Measurements from ENCODE around the gene RGMA.

Gene RGMA

DNA sequence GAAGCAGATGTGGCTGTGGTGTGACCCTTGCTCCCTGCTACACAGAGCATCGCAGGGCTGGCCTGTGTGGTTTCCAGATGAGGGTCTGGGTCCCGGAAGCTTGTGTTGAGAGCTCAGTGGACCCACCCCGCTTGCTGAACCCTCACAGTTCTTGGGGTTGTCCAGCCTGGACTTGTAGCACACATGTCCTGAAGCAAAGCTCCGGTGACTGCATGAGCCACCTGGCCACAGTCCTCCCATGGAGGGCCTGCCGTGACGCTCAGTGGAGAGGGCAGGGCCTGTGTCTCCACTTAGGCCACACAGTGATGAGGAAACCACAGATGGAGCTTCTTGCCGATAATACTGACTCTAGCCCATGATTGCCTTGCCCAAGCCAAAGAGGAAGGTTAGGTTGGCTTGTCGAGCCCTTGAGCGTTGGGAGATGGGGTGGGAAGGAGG, 62.6 kb downstream of the RGMA start:
- no peak for DNase-seq (ENCODE audit: extremely low spot score)
- ChIA-PET CTCF (interaction anchor here (0.8 to 3.2 kb wide), 3 partner anchors 9 to 1138 kb away, joined by 3 to 11 read pairs (median 7); no protein-coding TSS in a partner anchor), POLR2A (no interaction called here)
- TF ChIP-seq, protein P1, sequence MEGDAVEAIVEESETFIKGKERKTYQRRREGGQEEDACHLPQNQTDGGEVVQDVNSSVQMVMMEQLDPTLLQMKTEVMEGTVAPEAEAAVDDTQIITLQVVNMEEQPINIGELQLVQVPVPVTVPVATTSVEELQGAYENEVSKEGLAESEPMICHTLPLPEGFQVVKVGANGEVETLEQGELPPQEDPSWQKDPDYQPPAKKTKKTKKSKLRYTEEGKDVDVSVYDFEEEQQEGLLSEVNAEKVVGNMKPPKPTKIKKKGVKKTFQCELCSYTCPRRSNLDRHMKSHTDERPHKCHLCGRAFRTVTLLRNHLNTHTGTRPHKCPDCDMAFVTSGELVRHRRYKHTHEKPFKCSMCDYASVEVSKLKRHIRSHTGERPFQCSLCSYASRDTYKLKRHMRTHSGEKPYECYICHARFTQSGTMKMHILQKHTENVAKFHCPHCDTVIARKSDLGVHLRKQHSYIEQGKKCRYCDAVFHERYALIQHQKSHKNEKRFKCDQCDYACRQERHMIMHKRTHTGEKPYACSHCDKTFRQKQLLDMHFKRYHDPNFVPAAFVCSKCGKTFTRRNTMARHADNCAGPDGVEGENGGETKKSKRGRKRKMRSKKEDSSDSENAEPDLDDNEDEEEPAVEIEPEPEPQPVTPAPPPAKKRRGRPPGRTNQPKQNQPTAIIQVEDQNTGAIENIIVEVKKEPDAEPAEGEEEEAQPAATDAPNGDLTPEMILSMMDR (IDR thresholded peaks at IDR 0.05; ENCODE audit: control extremely low read depth, extremely low read depth, low read depth, missing control alignments) = no peak

DNA sequence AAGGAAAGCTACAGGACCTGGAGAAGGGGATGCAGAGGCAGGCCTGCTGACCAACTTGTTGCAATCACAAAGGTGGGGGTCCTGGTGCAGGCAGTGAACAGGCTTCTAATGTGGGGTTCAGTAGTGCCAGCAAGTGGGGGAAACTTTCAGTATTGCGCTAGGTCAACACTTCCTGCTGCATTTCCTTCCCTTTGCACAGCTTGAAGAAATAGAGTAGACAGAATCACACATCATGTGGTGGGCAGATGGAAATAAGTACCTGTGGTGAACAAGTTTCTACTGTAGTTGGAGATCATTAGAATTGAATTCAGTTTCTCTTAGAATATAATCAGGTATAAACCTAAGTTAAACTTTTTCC, 63.4 kb downstream of the RGMA start:
- ChIA-PET CTCF (interaction anchor here (0.8 to 3.2 kb wide), 4 partner anchors 10 to 1138 kb away, joined by 3 to 11 read pairs (median 6); no protein-coding TSS in a partner anchor), POLR2A (no interaction called here)
- TF ChIP-seq, protein P1 (IDR thresholded peaks at IDR 0.05; ENCODE audit: control extremely low read depth, extremely low read depth, low read depth, missing control alignments) = no peak
- DNase-seq (ENCODE audit: extremely low spot score) = no peak

DNA sequence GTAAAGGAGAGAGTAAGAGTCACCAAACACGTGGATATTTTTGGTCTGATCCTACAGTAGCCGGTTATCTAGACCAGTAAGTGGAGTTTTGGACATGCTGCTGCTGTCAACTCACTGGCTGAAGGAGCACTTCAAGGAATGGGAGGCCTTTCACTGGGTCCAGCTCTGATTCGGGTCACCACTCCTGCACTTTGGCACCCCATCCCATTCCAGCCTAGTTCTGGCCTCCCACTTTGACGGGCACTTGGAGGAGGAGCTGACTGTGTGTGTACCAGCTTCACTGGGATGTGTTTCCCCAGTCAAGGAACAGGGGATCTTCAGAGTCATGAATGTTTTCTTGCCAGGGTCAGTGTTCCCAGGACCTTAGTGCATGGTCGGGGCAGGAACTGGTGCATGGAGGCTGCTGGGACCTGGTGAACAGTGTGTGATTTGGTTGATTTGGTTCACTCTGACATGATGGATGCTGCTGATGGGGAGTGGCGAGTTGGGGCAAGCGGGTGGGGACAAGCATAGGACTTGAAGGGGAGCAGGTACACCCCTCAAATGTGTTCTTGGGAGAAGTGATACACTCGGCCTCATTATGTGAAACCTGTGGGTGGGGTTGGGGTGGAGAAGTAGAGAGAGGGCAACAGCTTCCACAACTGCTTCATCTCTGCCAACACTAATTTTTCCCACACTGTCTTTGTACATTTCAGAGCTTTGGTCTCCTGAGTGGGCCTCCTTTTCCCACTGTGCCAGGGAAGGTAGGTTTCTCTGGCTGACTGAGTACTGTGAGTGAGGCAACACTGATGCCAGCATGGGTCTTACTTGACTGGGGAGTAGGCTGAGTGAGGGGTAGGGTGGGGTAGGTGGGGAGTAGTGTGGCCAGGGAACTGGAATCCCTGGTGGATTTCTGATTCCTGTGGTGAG, 64.0 kb downstream of the RGMA start:
- CTCF ChIA-PET = interaction anchor here (0.6 to 3.2 kb wide), 4 partner anchors 11 to 1095 kb away, joined by 3 to 11 read pairs (median 6); no protein-coding TSS in a partner anchor
- POLR2A ChIA-PET = no interaction called here
- DNase-seq (ENCODE audit: extremely low spot score) = no peak
- TF ChIP-seq, protein P1 (IDR thresholded peaks at IDR 0.05; ENCODE audit: control extremely low read depth, extremely low read depth, low read depth, missing control alignments) = no peak

DNA sequence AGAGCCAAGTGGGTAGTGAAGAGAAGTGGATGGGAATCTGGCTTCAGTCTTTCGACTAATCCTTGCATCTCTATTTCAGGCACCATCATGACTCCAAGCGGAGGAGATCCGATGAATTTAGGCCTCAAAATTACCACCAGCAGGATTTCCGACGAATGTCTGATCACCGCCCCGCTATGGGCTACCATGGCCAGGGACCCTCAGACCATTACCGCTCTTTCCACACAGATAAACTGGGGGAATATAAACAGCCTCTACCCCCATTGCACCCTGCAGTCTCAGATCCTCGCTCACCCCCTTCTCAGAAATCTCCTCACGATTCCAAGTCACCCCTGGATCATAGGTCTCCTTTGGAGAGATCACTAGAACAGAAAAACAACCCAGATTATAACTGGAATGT, 64.7 kb downstream of the RGMA start:
- no peak for DNase-seq (ENCODE audit: extremely low spot score)
- POLR2A ChIA-PET = no interaction called here
- CTCF ChIA-PET = interaction anchor here (1.6 to 3.2 kb wide), 2 partner anchors 10 to 1095 kb away, joined by 4 to 11 read pairs; no protein-coding TSS in a partner anchor
- TF ChIP-seq, protein P1 (IDR thresholded peaks at IDR 0.05; ENCODE audit: control extremely low read depth, extremely low read depth, low read depth, missing control alignments) = no peak

DNA sequence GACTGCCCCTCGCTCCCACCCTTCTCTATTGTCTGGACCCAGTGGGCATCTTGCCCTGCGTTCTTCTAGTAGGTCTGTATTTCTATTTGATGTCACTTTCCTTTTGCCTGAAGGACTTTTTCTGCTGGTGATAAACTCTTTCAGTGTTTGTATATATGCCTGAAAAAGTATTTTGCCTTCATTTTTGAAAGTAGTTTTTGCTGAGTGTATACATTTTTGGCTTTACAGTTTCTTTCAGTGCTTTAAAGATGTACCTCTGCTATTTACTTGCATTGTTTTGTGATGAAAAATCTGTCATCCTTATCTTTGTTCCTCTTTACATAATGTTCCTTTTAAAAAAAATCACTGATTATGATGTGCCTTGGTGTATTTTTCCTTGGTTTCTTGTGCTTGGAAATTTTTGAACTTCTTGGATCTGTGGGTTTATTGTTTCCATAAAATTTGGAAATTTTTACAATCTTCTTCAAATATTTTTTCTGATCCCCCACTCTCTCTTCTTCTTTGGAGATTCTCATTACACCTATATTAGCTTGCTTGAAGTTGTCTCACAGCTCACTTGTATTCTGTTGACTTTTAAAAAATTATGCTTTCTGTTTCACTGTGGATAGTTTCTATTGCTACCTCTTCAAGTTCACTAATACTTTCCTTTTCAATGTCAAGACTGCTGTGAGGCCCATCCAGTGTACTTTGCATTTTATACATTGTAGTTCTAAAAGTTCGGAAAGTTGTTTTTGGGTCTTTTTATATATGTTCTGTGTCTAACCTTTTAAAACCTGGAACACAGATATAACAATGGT, 67.8 kb downstream of the RGMA start:
- TF ChIP-seq, protein P1 (IDR thresholded peaks at IDR 0.05; ENCODE audit: control extremely low read depth, extremely low read depth, low read depth, missing control alignments) = no peak
- ChIA-PET POLR2A (interaction anchor here (1.2 kb wide), 1 partner anchor 9 kb away, joined by 3 read pairs; no protein-coding TSS in a partner anchor), CTCF (interaction anchor here (1.2 to 1.8 kb wide), 4 partner anchors 9 to 47 kb away, joined by 3 to 13 read pairs (median 4); no protein-coding TSS in a partner anchor)
- no peak for DNase-seq (ENCODE audit: extremely low spot score)

DNA sequence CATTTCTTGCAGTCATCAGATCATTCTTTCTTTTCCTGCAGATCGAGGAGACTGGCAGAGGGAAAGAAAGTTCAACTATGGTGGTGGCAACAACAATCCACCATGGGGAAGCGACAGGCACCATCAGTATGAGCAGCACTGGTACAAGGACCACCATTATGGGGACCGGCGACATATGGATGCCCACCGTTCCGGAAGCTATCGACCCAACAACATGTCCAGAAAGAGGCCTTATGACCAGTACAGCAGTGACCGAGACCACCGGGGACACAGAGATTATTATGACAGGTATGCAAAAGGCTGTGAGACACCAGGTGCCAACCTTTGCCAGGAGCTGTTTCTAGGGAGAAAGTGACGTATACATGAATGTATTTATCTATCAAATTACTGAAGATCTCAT, 69.0 kb downstream of the RGMA start:
- no peak for DNase-seq (ENCODE audit: extremely low spot score)
- ChIA-PET CTCF (interaction anchor here (1.2 to 1.8 kb wide), 2 partner anchors 10 to 45 kb away, joined by 3 to 13 read pairs; no protein-coding TSS in a partner anchor), POLR2A (interaction anchor here (1.2 kb wide), 1 partner anchor 10 kb away, joined by 3 read pairs; no protein-coding TSS in a partner anchor)
- TF ChIP-seq, protein P1 (IDR thresholded peaks at IDR 0.05; ENCODE audit: control extremely low read depth, extremely low read depth, low read depth, missing control alignments) = no peak

Data from GM10248 (cell line).